Erythroblast (primary cell): Measurements from ENCODE around the gene CCNB1.

Experiments
- GATA1 ChIP-seq: IDR thresholded peaks from 2 replicates; pipeline ENCODE4 v1.6.1; 2011; ENCODE audit warnings: low read depth, mild to moderate bottlenecking, control low read depth, low read length, moderate library complexity
- POLR2A ChIP-seq: IDR thresholded peaks from 2 replicates; pipeline ENCODE4 v1.6.1; 2011; ENCODE audit warnings: mild to moderate bottlenecking, low read length

- TF ChIP-seq POLR2A (no peak), GATA1 (no peak)
These were observed 37.5 kb upstream of the CCNB1 start for GRCh38 chr5:69129413-69129812.
